GM21717 (cell line): ENCODE results near the gene SLC25A51.

ENCODE experiments used
- ATAC-seq: cut with Tn5 transposase; IDR thresholded peaks from one replicate; pipeline ENCODE4 v1.9.1; 2021; ENCODE audit warnings: mild to moderate bottlenecking, moderate library complexity; ENCODE audit not compliant: unreplicated experiment

The SLC25A51 gene

DNA sequence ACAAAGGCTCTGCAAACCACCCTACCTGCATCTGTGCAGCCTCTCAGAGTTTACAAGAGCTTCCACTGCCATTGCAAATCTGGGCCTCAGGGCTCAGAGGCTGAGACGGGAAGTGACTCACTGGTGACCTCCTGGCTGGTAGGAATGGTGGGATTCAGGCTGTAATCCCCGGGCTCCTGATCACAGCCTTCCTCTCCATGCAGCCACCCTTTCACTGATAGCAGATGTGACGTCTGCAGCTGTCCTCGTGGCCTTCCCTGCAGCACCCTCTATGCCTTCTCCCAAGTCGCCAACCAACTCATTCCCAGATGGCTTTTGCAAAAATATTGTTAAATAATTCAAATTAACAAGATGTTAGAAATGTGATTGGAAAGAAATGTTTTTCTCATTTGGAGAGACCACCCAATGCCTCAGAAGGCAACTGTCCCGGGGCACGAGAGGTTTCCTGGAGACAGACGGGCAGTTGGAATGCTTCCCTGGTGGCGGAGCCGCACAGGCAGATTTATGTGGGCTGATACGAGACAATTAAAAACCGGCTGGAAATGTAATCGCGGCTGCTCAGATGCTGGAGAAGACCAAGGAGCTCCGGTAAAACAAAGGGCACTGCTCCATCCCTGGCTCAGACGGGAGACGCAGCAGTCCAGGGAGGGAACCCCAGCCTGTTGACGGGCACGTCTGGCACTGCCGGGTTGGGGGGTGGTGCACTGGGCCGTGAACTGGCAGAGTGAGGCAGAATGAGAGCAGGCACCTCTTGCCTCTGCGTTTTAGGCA lies 34.4 kb upstream of the SLC25A51 start:
- no peak for ATAC-seq

- ATAC-seq: no peak
Measured at GRCh38 chr9:37937366-37937765, 33.4 kb upstream of the SLC25A51 start.

DNA sequence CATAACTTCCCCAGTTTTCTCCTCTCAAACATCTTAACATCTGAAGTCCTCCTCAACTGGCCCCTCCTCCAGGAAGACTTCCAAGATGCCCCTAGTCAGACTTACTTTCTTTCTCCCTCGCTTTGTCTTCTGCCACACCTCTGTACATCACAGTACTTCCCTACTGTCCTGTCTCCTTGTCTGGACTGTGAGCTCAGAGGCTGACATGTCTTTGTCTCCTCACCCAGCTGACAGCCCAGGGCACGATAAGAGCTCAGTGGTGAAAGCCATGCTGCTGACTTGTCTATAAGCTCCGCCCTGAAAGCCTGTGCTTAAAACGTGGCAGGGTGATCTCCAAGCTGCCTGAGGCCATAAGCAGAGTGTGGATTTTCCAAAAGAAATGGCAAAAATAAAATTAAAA lies 33.0 kb upstream of the SLC25A51 start:
- no peak for ATAC-seq

- no peak for ATAC-seq
Measured at GRCh38 chr9:37936376-37936775, 32.4 kb upstream of the SLC25A51 start.

DNA sequence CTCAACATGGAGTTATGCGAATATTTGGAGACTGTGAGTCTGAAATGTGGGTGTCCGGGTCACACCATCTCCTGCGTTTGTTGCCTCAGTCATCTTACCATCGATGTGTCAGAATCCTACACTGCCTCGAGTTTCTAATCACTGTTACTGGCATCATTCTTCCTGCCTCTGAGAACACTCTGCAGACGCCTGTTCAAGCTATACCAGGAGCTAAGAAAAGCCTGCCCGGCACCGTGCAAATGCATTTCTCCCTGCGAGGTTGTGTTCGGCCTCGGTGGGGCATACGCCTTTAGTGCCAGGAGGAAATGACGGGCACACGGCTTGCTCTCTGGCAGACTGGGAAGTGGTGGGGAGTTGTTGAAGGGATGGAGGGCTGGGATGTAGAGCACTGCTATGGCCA lies 31.2 kb upstream of the SLC25A51 start:
- ATAC-seq: no peak

- no peak for ATAC-seq
Measured at GRCh38 chr9:37931592-37931991, 27.7 kb upstream of the SLC25A51 start.

GRCh38 chr9:37929441-37929895 lies 25.5 kb upstream of the SLC25A51 start:
- ATAC-seq: no peak

- ATAC-seq: no peak
Measured at GRCh38 chr9:37928552-37929430, 24.9 kb upstream of the SLC25A51 start.

DNA sequence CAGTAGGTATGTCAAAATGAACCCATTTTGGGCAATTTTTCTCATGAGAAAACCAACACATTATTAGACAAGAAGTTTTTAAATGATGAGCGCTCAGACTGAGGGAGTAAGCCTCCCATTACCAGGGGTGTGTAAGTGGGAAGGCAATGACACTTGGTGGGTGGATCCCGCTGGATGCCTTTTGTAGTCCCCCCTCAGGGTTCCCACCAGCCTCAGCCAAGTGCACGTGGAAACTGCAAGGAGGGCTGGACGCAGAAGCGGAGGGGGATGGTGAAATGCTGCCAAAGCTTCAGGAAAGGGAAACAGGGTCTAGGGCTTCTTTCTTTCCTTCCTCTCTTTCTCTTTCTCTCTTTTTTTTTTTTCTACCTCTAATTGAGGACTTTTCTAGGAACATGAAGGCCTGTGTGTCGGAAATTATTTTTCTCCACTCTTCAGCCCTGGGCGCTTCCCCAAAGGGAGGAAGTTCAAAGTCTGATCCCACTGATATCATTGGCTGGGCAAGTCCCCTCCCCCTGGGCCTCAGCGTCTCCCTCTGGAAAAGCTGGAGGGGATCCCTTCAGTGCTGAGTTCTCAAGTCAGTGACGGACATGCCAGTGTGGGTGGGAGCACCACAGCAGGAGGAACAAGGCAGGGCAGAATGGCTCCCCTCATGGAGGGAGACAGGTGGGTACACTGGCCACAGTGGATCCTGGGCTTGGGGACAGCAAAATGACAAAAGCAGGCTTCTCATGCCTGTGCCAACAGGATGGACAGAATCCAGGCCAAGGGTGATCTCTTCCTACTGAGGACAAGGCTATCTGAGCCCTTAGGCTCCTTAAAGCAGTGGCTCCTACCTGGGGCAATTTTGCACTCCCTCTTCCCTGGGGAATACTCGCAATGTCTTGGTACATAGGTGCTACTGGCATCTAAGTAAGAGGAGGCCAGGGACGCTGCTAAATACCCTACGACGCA lies 23.9 kb upstream of the SLC25A51 start:
- no peak for ATAC-seq

- no peak for ATAC-seq
Measured at GRCh38 chr9:37927132-37927531, 23.2 kb upstream of the SLC25A51 start.

- no peak for ATAC-seq
Measured at GRCh38 chr9:37926737-37927118, 22.8 kb upstream of the SLC25A51 start.

DNA sequence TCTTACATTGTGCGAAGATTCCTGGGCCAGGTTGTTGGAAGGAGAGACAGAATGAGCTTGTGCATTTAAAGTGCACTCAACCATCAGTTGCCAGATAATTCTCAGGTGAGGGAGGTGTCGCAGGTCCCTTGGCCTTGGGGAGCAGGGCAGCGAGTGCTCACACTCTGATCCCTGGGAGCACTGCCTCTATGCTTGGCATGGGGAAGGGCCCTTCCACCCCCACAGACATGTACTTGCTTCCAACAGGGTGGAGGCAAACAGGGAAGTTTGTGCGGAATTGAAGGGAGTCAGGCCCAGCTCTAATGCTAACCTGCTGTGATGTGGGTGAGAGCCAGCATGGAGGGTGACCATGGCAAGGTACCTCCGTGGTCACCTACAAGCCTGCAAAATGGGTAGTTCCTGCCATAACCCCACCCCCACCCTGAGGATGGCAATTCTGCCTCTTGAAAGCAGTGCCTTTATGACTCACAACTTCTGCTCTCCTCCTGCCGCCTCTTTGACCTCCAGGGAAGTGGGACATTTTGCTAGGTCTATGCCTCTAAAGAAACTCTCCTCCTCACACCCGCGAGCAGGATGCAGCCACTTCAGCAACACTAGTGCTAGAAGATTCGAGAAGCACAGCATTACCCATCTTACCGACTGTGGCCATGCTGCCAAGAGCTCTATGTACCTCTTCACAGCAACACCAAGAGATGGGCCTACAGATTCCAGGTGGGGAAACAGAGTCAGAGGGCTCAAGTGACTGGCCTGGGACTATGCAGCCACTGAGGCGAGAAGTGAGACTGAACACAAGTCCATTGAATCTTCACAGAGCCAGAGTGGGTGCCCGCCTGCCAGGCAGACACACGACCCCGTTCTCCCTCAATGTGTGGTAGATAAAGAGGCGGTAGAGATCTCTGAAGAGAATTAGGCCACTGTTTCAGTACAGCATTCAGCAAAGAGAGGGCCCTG lies 22.1 kb upstream of the SLC25A51 start:
- ATAC-seq: no peak

DNA sequence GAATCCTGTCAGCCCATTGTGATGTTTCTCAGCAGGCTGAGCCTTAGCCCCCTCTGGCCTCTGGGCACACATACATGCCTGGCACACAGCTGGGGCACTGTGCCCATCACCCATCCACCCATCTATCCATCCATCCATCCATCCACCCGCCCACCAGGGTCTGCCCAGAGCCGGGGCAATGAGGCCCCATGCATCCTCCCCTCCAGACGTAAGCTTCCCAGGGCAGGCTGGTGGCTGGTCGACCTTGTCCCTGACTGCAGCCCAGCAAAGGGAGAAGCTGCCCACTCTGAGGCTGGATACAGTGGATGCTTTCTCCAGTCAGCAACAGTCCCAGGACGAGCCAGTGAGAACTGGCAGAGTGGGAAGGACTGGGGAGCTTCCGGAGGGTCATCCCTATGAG lies 21.1 kb upstream of the SLC25A51 start:
- ATAC-seq: no peak

- no peak for ATAC-seq
Measured at GRCh38 chr9:37924538-37924937, 20.6 kb upstream of the SLC25A51 start.

DNA sequence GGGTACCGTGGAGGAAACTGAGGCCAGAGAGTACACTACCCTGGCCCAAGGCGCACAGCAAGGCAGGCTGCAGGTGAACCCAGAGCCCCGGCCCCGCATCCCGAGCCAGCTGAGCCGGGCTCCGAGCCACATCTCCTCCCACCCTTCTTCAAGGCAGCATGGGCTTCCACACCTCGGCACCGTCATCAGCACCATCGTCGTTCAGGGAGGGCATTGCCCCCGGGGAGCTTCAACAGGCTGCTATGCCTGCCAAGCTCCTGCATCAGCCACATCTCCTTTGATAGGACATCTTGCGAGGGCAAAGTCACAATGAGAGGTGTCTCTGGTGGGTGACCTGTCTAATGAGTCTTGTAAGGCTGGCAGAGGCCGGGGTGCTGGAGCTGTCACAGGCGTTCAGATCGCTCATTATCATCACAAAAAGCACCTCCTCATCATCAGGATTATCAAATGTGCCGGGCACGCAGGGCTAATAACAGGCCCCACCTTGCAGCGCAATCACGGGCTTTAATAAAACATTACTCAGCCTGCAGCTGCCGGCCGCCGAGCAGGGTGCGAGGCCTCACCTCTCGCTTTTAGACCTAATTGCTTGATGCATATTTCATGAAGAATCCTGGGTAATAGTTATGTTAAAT lies 20.0 kb upstream of the SLC25A51 start:
- ATAC-seq: no peak

- no peak for ATAC-seq
Measured at GRCh38 chr9:37923118-37923795, 19.3 kb upstream of the SLC25A51 start.

- no peak for ATAC-seq
Measured at GRCh38 chr9:37922363-37923117, 18.6 kb upstream of the SLC25A51 start.
